CD4-positive, alpha-beta T cell treated with Interleukin-6 at 100 ng/mL for 8 hours (primary cell): ENCODE data around the gene ALOX15.
"Not testable (repeated sequence)": the region's sequence is repeated elsewhere in the genome, so short reads cannot be mapped to it uniquely, and the experiment has no call there.

ENCODE experiments used
- DNase-seq: peaks from one replicate; pipeline ENCODE4 v3.0.0-alpha.2; 2020; ENCODE audit warnings: mixed read lengths, low spot score

ALOX15 gene

GRCh38 chr17:4652997-4653396 lies 11.5 kb upstream of the ALOX15 start:
- DNase-seq, result no peak

DNA sequence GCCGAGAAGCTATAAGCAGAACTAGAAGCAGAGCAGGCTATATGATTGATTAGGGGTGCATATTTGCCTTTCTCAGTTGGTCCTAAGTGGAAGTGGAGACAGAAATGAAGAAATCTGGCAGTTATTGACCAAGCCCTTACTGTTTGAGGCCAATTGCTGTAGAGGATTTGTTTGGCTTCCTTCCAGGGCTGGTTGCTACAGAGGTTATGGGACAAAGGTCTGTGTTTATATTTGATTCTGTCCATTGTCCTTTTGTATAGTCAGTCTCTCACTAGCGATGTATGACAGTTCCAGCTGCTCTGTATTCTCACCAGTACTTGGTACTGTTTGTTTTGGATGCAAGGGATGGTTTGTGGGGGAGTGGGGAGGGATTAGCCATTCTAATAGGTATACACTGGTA lies 7.3 kb upstream of the ALOX15 start:
- DNase-seq, result no peak

- DNase-seq, result no peak
Observed at GRCh38 chr17:4645642-4646041, 4.2 kb upstream of the ALOX15 start.

GRCh38 chr17:4643676-4644075 lies 2.2 kb upstream of the ALOX15 start:
- DNase-seq, result no peak

GRCh38 chr17:4642286-4642685 lies 808 bp upstream of the ALOX15 start:
- no peak for DNase-seq

GRCh38 chr17:4640569-4641188 lies 799 bp downstream of the ALOX15 start:
- not testable (repeated sequence) for DNase-seq

DNA sequence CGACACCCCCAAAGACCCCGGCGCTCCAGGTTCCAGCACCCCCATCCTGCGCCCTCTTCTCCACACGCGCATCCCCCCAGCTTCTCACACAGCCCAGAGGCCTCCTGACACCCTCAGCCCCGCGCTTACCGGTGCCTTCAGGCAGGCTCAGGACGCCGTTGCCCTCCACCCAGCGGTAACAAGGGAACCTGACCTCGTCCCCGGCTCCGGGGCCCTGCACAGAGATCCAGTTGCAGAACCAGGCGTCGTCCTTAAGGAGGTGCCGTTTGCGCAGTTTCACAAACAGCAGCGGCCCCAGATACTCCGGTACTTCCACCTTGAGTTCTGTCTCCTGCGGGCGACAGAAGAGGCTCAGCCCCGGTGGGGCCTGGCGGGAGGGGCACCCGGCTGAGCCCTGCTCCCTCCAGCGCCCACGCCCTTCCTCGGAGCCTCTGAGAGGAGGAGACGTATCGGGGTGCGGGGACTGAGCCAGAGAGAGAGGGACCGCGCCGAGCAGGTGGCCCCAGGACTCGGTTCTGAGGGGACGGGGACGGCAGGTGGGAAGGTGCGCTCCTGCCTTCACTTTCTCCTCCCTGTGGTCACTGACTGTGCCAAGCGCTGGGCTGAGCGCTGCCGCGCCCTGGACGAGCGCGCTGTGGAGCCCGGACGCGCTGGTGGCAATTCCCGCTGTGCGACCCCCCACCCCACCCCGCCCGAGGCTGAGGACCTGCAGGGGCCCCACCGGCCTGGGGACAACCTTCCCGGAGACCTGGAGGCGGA lies 2.0 kb downstream of the ALOX15 start:
- peak; percentile 11 for DNase-seq

DNA sequence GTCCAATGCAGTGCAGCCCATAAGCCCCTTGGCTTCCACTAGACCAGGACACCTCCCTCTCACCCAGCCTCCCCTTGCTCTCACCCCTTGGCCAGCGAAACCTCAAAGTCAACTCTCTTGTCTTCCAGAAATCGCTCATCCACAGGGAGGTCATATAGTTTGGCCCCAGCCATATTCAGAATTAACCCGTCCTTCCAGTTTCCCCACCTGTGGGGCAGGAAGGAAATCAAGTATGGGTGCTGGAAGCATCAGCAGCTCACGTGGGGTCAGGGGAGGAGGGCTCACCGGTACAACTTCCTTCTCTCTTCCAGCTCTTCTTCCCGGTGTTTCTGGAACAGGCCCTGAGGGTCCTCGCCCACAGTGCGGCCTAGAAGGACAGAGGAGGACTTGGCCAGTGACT lies 2.7 kb downstream of the ALOX15 start:
- not testable (repeated sequence) for DNase-seq

- DNase-seq, result no peak
Observed at GRCh38 chr17:4636474-4637100, 4.9 kb downstream of the ALOX15 start.

GRCh38 chr17:4635823-4636375 lies 5.6 kb downstream of the ALOX15 start:
- DNase-seq, result no peak

DNA sequence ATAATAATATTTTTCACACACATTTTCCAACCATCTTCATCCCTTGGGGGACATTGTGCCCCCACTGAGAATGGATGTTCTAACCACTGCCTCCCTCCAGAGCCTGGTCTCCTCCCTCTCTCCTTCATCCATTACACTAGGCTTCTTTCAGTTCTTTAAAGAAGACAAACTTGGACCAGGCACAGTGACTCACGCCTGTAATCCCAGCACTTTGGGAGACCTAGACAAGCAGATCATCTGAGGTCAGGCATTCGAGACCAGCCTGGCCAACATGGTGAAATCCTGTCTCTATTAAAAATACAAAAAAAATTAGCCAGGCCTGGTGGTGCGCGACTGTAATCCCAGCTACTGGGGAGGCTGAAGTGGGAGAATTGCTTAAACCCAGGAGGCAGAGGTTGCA lies 6.5 kb downstream of the ALOX15 start:
- no peak for DNase-seq

- DNase-seq, result no peak
Observed at GRCh38 chr17:4633643-4634042, 7.8 kb downstream of the ALOX15 start.

DNA sequence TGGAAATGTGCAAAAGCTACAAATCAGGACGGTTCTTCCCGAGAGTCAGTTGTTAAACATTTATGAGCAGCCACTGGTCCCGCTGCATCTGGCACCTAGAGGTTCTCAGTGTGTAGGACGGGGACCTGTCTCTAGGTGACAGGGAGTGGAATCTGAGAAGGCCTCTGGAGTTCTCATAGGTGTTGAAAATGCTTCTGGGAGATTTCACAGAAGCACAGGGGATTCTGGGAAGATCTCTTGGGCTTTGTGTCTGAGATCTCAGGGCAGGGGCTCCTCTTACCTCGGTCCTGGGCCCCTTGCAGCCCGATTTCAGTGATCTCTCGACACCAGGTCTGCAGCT lies 8.9 kb downstream of the ALOX15 start:
- no peak for DNase-seq

DNA sequence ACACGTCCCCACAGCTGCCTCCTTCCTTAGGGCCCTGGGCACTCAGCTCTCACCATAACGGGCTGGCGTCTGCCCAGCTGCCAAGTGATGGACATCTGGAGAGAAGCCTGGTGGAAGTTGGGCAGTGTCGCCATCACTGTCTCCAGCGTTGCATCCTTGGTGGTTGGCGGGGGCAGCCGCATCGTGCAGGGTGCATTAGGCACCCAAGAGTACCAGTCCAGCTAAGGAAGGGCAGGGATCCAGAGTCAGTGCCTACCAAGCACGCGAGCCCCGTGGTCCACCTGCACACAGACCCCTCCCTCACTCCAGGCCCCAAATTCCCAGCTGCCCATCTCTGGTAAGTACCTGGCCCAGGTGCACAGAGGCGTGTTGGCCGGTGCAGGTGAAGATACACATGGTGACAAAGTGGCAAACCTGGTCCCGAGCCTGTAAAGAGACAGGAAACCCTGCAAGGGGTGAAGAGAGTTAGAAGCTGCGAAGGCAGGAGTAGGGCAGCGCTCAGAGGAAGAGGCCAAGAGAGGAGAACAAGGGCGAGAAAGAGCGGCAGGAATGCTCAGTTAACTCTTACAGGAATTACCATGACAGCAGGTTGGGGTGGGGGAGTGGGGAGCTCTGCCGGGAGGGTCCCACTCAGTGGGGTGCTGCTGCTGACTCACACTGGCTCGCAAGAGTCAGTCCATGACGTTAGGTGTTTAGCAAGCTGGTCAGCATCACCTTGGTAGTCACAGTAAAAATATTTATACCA lies 9.5 kb downstream of the ALOX15 start:
- no peak for DNase-seq

- no peak for DNase-seq
Observed at GRCh38 chr17:4631431-4631830, 10.0 kb downstream of the ALOX15 start.

DNA sequence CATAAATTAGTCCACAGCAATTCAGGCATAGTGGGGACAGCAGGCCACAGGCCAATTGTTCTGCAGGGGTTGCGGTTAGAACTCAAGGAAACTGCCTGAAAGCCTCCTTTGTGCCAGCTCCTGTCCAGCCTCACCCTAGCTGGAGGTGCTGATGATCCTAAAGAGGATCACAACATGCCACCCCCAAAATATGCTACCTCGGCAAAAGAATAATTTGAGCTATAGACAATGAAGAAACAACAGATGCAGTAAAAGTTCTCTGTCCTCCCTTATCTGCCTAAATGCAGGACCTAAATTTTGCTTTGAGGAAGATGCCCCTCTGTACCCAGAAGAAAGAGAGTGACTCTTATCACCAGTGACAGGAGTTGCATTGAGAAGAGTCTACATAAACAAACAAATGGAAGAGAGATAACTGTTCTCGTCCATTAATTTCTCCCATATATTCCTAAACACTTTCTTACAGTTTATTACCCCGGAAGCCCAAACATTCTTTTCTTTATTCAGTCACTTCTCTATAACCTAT lies 14.7 kb downstream of the ALOX15 start:
- no peak for DNase-seq

- no peak for DNase-seq
Observed at GRCh38 chr17:4625181-4625617, 16.3 kb downstream of the ALOX15 start.

DNA sequence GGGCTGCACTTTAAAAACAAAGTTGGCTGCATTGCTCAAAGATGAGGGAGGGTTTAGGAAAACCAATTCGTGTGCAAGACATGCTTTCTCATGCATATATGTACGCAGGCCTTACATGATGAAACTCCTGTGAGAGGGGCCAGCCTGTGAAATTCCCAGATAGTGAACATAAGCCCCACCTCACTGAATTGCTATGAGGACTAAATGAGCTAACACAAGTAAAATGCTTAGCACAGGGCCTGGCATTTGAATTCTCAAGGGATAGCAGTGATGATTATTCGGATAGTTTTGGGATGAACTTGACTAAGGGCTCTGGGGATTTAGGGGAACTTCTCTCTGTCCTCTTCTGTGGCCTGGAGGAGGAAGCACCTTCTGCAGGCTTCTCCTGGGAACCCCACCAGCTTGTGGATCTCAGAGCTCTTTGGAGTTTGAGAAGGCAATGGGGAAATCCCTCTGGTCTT lies 17.0 kb downstream of the ALOX15 start:
- not testable (repeated sequence) for DNase-seq

GRCh38 chr17:4623249-4623648 lies 18.2 kb downstream of the ALOX15 start:
- no peak for DNase-seq

DNA sequence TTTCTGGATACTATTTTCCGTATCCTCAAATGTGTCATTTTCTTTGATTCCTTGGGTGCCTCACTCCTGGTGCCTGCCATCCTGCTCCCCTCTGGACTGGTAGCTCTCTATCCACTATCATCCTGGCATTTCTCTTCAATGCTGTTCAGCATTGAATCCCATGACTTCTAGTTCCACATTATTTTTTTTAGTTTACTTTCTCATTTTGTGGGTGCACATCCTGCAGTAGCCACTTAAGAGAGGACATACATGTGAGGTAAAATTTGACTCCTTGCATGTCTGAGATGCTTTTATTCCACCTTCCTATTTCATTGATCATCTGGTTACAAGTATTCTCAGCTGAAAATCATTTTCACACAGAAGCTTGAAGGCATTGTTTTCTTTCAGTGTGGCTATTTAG lies 19.1 kb downstream of the ALOX15 start:
- no peak for DNase-seq

DNA sequence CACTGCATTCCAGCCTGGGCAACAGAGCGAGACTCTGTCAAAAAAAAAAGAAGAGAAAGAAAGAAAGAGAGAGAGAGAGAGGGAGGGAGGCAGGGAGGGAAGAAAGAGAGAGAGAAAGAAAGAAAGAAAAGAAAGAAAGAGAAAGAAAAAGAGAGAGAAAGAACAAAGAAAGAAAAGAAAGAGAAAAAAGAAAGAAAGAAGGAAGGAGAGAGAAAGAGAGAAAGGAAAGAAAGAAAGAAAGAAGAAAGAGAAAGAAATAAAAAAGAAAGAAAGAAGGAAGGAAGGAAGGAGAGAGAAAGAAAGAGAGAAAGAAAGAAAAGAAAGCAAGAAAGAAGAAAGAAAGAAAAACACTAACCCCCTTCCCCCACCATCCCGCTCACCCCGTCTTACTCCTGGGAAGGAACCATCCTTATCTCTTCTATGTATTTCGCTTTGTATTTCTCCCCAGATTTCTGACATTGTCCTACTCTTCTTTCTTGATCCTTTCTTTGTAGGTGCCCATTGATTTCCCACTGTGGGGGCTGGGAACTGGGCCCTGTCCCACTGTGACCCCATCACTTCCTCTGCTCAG lies 20.9 kb downstream of the ALOX15 start:
- no peak for DNase-seq
